WERI-Rb-1 (cell line): Measurements from ENCODE around the gene ABRAXAS1.

ENCODE experiments used
- DNase-seq: peaks from one replicate; pipeline ENCODE4 v3.0.0-alpha.2; 2020
- H3K27ac ChIP-seq: fragments of 250-450 bp; sonication (Bioruptor Pico); 2 replicates; pipeline ENCODE4 v1.5.1; 2020; ENCODE audit warnings: mild to moderate bottlenecking, moderate library complexity
- H3K27me3 ChIP-seq: fragments of 250-450 bp; sonication (Bioruptor Pico); 2 replicates; pipeline ENCODE4 v1.5.1; 2021; ENCODE audit warnings: mild to moderate bottlenecking, low read depth, moderate library complexity; ENCODE audit not compliant: insufficient read depth, severe bottlenecking
- H3K36me3 ChIP-seq: fragments of 250-450 bp; sonication (Bioruptor Pico); 2 replicates; pipeline ENCODE4 v1.5.1; 2020; ENCODE audit warnings: mild to moderate bottlenecking, moderate library complexity
- H3K4me3 ChIP-seq: 2 replicates; pipeline ENCODE4 v1.5.1; 2011; ENCODE audit warnings: low read depth, mild to moderate bottlenecking, control low read depth, low read length
- H3K9me3 ChIP-seq: fragments of 250-450 bp; sonication (Bioruptor Pico); 2 replicates; pipeline ENCODE4 v1.5.1; 2021; ENCODE audit warnings: mild to moderate bottlenecking, moderate library complexity; ENCODE audit not compliant: severe bottlenecking
- TF ChIP-seq, protein P1 (sequence below): IDR thresholded peaks from 2 replicates; pipeline ENCODE4 v1.5.1; 2011; ENCODE audit warnings: low read depth, mild to moderate bottlenecking, control low read depth, inconsistent platforms, low read length

Gene ABRAXAS1

DNA sequence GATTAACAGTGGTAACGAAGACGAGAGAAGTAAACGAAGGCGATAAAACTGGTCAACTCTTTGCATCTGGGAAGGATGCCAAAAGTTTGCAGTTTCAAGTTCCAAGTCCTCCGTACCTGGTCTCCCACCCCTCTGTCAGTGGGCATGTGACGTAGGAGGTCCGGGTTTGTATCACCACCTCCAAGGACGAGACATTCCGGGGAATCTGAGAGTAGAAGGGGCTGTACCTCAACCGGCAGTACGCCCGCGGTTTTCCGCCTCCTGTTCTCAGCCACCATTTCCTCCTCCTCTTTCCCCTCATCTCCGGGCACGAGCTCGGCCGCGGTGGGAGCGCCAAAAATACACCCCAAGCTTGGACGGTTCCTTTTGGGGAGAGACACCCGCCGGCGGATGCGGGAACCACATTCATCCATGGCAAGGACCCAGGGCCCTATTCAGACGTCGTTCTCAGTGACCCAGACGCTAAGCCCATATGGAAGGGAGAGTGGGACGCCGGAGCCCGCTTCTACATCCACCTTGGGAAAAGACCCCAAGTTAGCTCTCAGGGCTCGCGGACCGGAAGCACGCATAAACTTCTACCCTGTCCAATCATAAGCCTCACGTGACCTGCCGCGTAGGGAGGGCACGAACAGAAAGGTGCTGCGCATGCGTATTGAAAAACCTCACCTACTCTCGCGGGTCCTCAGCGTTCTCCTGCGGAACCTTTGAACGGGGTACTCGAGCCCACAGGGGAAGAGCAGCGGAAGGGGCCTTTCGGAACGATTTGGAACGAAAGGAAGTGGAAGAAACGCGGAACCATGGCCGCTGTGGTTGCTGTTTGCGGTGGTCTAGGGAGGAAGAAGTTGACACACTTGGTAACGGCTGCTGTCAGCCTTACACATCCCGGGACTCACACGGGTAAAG is 29.4 kb downstream of the ABRAXAS1 start, which contains the start of the genes HELQ and MRPS18C:
Gene HELQ (minus strand): TSS at position 543 of the 903 bp plus-strand sequence. CDS start 130 bp downstream, at position 413.
Gene MRPS18C (plus strand): TSS at position 778 of the 903 bp plus-strand sequence. CDS start 20 bp downstream, at position 798.
- Histone ChIP-seq H3K9me3 (no peaks in the 10 kb centered on the region), H3K36me3 (peaks cover 39% of the 10 kb centered on the region), H3K27ac (peak within 1 kb of the TSS; percentile 84), H3K27me3 (no peaks in the 10 kb centered on the region), H3K4me3 (peak within 1 kb of the TSS; percentile 75)
- TF ChIP-seq, protein P1, sequence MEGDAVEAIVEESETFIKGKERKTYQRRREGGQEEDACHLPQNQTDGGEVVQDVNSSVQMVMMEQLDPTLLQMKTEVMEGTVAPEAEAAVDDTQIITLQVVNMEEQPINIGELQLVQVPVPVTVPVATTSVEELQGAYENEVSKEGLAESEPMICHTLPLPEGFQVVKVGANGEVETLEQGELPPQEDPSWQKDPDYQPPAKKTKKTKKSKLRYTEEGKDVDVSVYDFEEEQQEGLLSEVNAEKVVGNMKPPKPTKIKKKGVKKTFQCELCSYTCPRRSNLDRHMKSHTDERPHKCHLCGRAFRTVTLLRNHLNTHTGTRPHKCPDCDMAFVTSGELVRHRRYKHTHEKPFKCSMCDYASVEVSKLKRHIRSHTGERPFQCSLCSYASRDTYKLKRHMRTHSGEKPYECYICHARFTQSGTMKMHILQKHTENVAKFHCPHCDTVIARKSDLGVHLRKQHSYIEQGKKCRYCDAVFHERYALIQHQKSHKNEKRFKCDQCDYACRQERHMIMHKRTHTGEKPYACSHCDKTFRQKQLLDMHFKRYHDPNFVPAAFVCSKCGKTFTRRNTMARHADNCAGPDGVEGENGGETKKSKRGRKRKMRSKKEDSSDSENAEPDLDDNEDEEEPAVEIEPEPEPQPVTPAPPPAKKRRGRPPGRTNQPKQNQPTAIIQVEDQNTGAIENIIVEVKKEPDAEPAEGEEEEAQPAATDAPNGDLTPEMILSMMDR, result peak; percentile 21; the same call in 1 of the 2 replicates
- peak; percentile 96 for DNase-seq

- H3K27ac ChIP-seq, result no peak overlapping the region
- peaks cover 31% of the 10 kb centered on the region for H3K36me3 ChIP-seq
- peak overlapping the region; percentile 75 for H3K4me3 ChIP-seq
- TF ChIP-seq, protein P1, result no peak
- no peaks in the 10 kb centered on the region for H3K9me3 ChIP-seq
- H3K27me3 ChIP-seq, result no peaks in the 10 kb centered on the region
- no peak for DNase-seq
Measured at GRCh38 chr4:83454686-83455085, 30.2 kb downstream of the ABRAXAS1 start.

DNA sequence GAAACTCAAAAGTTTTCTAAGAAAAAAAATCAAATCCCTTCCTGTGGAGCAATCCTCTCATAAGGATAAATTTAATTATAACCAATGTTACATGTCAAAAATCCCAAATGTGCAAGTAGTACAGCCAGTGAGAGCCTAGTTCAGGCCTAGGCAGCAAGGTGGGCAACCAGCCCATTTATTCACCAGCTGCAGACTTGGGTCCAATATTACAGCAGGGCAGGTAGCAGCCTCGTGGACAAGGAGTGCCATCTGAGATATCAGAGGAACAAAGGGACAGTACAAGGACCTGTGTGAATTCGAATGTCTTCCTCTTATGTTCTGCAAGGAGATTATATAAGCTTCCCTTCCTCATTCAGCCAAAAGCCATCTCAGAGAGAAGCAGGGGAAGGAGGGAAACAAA is 35.9 kb downstream of the ABRAXAS1 start:
- Histone ChIP-seq H3K27me3 (no peaks in the 10 kb centered on the region), H3K4me3 (no peak overlapping the region), H3K9me3 (no peaks in the 10 kb centered on the region), H3K36me3 (peaks cover 10% of the 10 kb centered on the region), H3K27ac (no peak overlapping the region)
- DNase-seq, result no peak
- TF ChIP-seq, protein P1, result no peak

DNA sequence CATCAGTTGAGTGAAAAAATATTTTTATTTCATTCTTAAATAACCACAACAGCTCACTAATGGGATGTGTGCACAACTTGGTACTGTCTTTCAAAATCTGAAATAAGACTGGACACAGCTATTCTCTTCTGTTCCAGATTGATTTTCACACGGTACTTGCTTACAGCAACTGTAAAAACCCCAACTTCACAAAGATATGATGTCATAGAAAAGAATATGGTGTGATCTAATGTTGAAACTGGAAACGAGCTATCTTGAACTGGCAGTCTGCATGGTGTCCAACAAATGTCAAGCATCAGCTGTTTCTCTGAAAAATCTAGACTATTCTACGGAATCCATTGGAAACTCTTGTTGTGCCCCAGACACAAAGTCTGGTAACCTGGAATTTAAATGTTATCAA is 44.0 kb downstream of the ABRAXAS1 start:
- Histone ChIP-seq H3K4me3 (no peak overlapping the region), H3K36me3 (no peaks in the 10 kb centered on the region), H3K27me3 (no peaks in the 10 kb centered on the region), H3K27ac (no peak overlapping the region), H3K9me3 (no peaks in the 10 kb centered on the region)
- DNase-seq, result no peak
- TF ChIP-seq, protein P1, result no peak

- H3K27me3 ChIP-seq, result no peaks in the 10 kb centered on the region
- DNase-seq, result no peak
- no peaks in the 10 kb centered on the region for H3K36me3 ChIP-seq
- no peak overlapping the region for H3K4me3 ChIP-seq
- TF ChIP-seq, protein P1, result no peak
- no peaks in the 10 kb centered on the region for H3K9me3 ChIP-seq
- no peak overlapping the region for H3K27ac ChIP-seq
Measured at GRCh38 chr4:83440148-83440814, 44.6 kb downstream of the ABRAXAS1 start.
